Endothelial cell of umbilical vein (primary cell): ENCODE results near the gene FAM222B.

Experiments used
- CTCF ChIP-seq, 2 donors: IDR thresholded peaks; 1 replicate in 1 of 2; 2 replicates in 1 of 2; pipeline ENCODE4 v1.5.1; 2011; ENCODE audit warnings: low read length in 2 of 2, mild to moderate bottlenecking in 2 of 2, moderate library complexity in 2 of 2, control low read depth in 1 of 2, inconsistent platforms in 1 of 2, low read depth in 1 of 2; ENCODE audit not compliant: insufficient read depth in 1 of 2; ENCODE audit errors: extremely low read depth in 1 of 2
- EZH2 ChIP-seq: IDR thresholded peaks from 2 replicates; pipeline ENCODE4 v1.6.1; 2012; ENCODE audit warnings: borderline replicate concordance, low read depth, mild to moderate bottlenecking, moderate library complexity, low read length, inconsistent platforms; ENCODE audit not compliant: severe bottlenecking
- FOS ChIP-seq: IDR thresholded peaks from 2 replicates; pipeline ENCODE4 v1.6.1; 2011; ENCODE audit warnings: mild to moderate bottlenecking, low read length, moderate library complexity, borderline replicate concordance; ENCODE audit not compliant: insufficient read depth
- MYC ChIP-seq: IDR thresholded peaks from one replicate; pipeline ENCODE4 v1.6.1; 2011; ENCODE audit warnings: mild to moderate bottlenecking, low read depth, low read length
- POLR2A ChIP-seq: IDR thresholded peaks from 2 replicates; pipeline ENCODE4 v1.6.1; 2012; ENCODE audit warnings: low read depth, mild to moderate bottlenecking, control low read depth, low read length
- POLR2AphosphoS5 ChIP-seq: IDR thresholded peaks from 2 replicates; pipeline ENCODE4 v1.6.1; 2012; ENCODE audit warnings: low read depth, mild to moderate bottlenecking, control low read depth, low read length, moderate library complexity; ENCODE audit not compliant: insufficient read depth

GRCh38 chr17:28827672-28828071 is 14.9 kb downstream of the FAM222B start:
- no peak for TF ChIP-seq MYC
- no peak for TF ChIP-seq POLR2A
- no peak for TF ChIP-seq EZH2
- no peak for TF ChIP-seq CTCF (IDR thresholded peaks at IDR 0.05; ENCODE audit: extremely low read depth in 1 of 2, insufficient read depth in 1 of 2, low read depth in 1 of 2, low read length in 2 of 2)
- TF ChIP-seq POLR2AphosphoS5: no peak
- no peak for TF ChIP-seq FOS
